ENCODE data around the gene MED9. TPM values are rescaled to one million over a fixed set of nuclear protein-coding genes. Genes with fewer than 3 reads are reported as not detected.
"Not testable (repeated sequence)": the region's sequence is repeated elsewhere in the genome, so short reads cannot be mapped to it uniquely, and the experiment has no call there.

Gene MED9
- polyA plus RNA-seq, 3 donors: 20.3 to 21.5 (median 21.2) TPM

- DNase-seq (ENCODE audit: low read depth in 3 of 3, low spot score in 2 of 3): no peak
Observed at GRCh38 chr17:17454276-17454675, 22.5 kb upstream of the MED9 start.

GRCh38 chr17:17454700-17455099 lies 22.1 kb upstream of the MED9 start:
- DNase-seq (ENCODE audit: low read depth in 3 of 3, low spot score in 2 of 3): not testable (repeated sequence)

- no peak for DNase-seq (ENCODE audit: low read depth in 3 of 3, low spot score in 2 of 3)
Observed at GRCh38 chr17:17455173-17455572, 21.6 kb upstream of the MED9 start.

- DNase-seq (ENCODE audit: low read depth in 3 of 3, low spot score in 2 of 3): no peak
Observed at GRCh38 chr17:17456251-17456650, 20.5 kb upstream of the MED9 start.

- DNase-seq (ENCODE audit: low read depth in 3 of 3, low spot score in 2 of 3): no peak
Observed at GRCh38 chr17:17457680-17458079, 19.1 kb upstream of the MED9 start.

GRCh38 chr17:17460038-17460437 lies 16.8 kb upstream of the MED9 start:
- DNase-seq (ENCODE audit: low read depth in 3 of 3, low spot score in 2 of 3): no peak

GRCh38 chr17:17462048-17462824 lies 14.6 kb upstream of the MED9 start:
- no peak for DNase-seq (ENCODE audit: low read depth in 3 of 3, low spot score in 2 of 3)

- DNase-seq (ENCODE audit: low read depth in 3 of 3, low spot score in 2 of 3): no peak
Observed at GRCh38 chr17:17463821-17464220, 13.0 kb upstream of the MED9 start.

GRCh38 chr17:17465878-17466277 lies 10.9 kb upstream of the MED9 start:
- not testable (repeated sequence) for DNase-seq (ENCODE audit: low read depth in 3 of 3, low spot score in 2 of 3)

GRCh38 chr17:17466511-17466910 lies 10.3 kb upstream of the MED9 start:
- no peak for DNase-seq (ENCODE audit: low read depth in 3 of 3, low spot score in 2 of 3)

GRCh38 chr17:17467016-17467415 lies 9.8 kb upstream of the MED9 start:
- no peak for DNase-seq (ENCODE audit: low read depth in 3 of 3, low spot score in 2 of 3)

- DNase-seq (ENCODE audit: low read depth in 3 of 3, low spot score in 2 of 3): no peak
Observed at GRCh38 chr17:17467720-17468119, 9.1 kb upstream of the MED9 start.

GRCh38 chr17:17468217-17469010 lies 8.4 kb upstream of the MED9 start:
- DNase-seq (ENCODE audit: low read depth in 3 of 3, low spot score in 2 of 3): no peak

- DNase-seq (ENCODE audit: low read depth in 3 of 3, low spot score in 2 of 3): no peak
Observed at GRCh38 chr17:17469358-17469757, 7.4 kb upstream of the MED9 start.

GRCh38 chr17:17469996-17470395 lies 6.8 kb upstream of the MED9 start:
- no peak for DNase-seq (ENCODE audit: low read depth in 3 of 3, low spot score in 2 of 3)

GRCh38 chr17:17472333-17472920 lies 4.4 kb upstream of the MED9 start:
- DNase-seq (ENCODE audit: low read depth in 3 of 3, low spot score in 2 of 3): no peak

GRCh38 chr17:17474341-17474740 lies 2.5 kb upstream of the MED9 start:
- DNase-seq (ENCODE audit: low read depth in 3 of 3, low spot score in 2 of 3): no peak

GRCh38 chr17:17479209-17479608 lies 2.4 kb downstream of the MED9 start:
- no peak for DNase-seq (ENCODE audit: low read depth in 3 of 3, low spot score in 2 of 3)

GRCh38 chr17:17480593-17481148 lies 3.9 kb downstream of the MED9 start:
- no peak for DNase-seq (ENCODE audit: low read depth in 3 of 3, low spot score in 2 of 3)

- no peak for DNase-seq (ENCODE audit: low read depth in 3 of 3, low spot score in 2 of 3)
Observed at GRCh38 chr17:17481860-17482259, 5.1 kb downstream of the MED9 start.

GRCh38 chr17:17484451-17484899 lies 7.7 kb downstream of the MED9 start:
- no peak for DNase-seq (ENCODE audit: low read depth in 3 of 3, low spot score in 2 of 3)
